GM12892 (cell line): ENCODE results near the gene DHODH.

Experiments
- POLR2A ChIP-seq: IDR thresholded peaks from 2 replicates; pipeline ENCODE4 v1.6.1; 2011; ENCODE audit warnings: low read depth, low read length, control low read depth
- POLR2AphosphoS5 ChIP-seq: IDR thresholded peaks from 2 replicates; pipeline ENCODE4 v1.6.1; 2011; ENCODE audit warnings: low read depth, low read length, control low read depth

DNA sequence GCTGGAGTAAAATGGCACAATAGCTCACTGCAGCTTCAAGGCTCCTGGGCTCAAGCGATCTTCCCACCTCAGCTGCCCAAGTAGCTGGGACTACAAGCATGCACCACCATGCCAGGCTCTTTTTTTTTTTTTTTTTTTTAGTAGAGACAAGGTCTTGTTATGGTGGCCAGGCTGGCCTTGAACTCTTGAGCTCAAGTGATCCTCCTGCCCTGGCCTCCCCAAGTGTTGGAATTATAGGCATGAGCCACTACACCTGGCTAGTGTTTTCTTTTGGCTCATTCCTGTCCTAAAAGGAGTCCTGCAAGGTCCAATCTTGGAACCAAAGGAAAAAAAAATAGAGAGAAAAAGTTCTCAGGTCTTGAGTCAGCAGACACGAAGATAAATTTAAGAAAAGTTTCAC, 39.2 kb upstream of the DHODH start:
- TF ChIP-seq POLR2A (no peak), POLR2AphosphoS5 (no peak)
